Vagina (tissue), 2 donors: ENCODE data around the gene LRPPRC.

Source experiments
- POLR2A ChIP-seq, 2 donors: fragments of 450-650 bp; IDR thresholded peaks; one replicate each; pipeline ENCODE4 v1.6.1; 2017; ENCODE audit warnings: antibody characterized with exemption in 2 of 2, mild to moderate bottlenecking in 2 of 2, moderate library complexity in 2 of 2
- TF ChIP-seq, protein P1 (sequence below), 3 experiments: fragments of 450-650 bp in 2 of 3; fragments of 200-600 bp in 1 of 3; sonication (generic) in 1 of 3; IDR thresholded peaks; one replicate each; pipeline ENCODE4 v1.5.1; 2017 to 2019; ENCODE audit warnings: antibody characterized with exemption in 3 of 3, mild to moderate bottlenecking in 2 of 3, moderate library complexity in 2 of 3

- TF ChIP-seq, protein P1, sequence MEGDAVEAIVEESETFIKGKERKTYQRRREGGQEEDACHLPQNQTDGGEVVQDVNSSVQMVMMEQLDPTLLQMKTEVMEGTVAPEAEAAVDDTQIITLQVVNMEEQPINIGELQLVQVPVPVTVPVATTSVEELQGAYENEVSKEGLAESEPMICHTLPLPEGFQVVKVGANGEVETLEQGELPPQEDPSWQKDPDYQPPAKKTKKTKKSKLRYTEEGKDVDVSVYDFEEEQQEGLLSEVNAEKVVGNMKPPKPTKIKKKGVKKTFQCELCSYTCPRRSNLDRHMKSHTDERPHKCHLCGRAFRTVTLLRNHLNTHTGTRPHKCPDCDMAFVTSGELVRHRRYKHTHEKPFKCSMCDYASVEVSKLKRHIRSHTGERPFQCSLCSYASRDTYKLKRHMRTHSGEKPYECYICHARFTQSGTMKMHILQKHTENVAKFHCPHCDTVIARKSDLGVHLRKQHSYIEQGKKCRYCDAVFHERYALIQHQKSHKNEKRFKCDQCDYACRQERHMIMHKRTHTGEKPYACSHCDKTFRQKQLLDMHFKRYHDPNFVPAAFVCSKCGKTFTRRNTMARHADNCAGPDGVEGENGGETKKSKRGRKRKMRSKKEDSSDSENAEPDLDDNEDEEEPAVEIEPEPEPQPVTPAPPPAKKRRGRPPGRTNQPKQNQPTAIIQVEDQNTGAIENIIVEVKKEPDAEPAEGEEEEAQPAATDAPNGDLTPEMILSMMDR (IDR thresholded peaks at IDR 0.05), result no peak
- TF ChIP-seq POLR2A (IDR thresholded peaks at IDR 0.05), result no peak
These were observed 153.6 kb downstream of the LRPPRC start for GRCh38 chr2:43841949-43842865.
